Smooth muscle cell (in vitro differentiated cells): ENCODE results near the gene BRI3. TPM values are rescaled to one million over a fixed set of nuclear protein-coding genes. Genes with fewer than 3 reads are reported as not detected.

Experiments
- DNase-seq: peaks from one replicate; lab custom pipeline; 2025; ENCODE audit not compliant: unreplicated experiment; lab: John Stamatoyannopoulos, UW
- H2AFZ ChIP-seq: fragments of 200-600 bp; sonication (generic); 2 replicates; pipeline ENCODE4 v1.6.0; 2016; ENCODE audit warnings: antibody characterized with exemption, low read depth, mild to moderate bottlenecking
- H3F3A ChIP-seq: fragments of 200-600 bp; sonication (generic); 2 replicates; pipeline ENCODE4 v1.6.0; 2017; ENCODE audit warnings: antibody characterized with exemption, low read depth
- H3K27ac ChIP-seq: fragments of 200-600 bp; sonication (generic); 2 replicates; pipeline ENCODE4 v1.5.1; 2016; ENCODE audit warnings: low read depth, mild to moderate bottlenecking
- H3K27me3 ChIP-seq: fragments of 200-600 bp; sonication (generic); 2 replicates; pipeline ENCODE4 v1.6.1; 2016; ENCODE audit warnings: low read depth, mild to moderate bottlenecking
- H3K36me3 ChIP-seq: fragments of 200-600 bp; sonication (generic); 2 replicates; pipeline ENCODE4 v1.5.1; 2016; ENCODE audit warnings: low read depth
- H3K4me1 ChIP-seq: fragments of 200-600 bp; sonication (generic); 2 replicates; pipeline ENCODE4 v1.5.1; 2016; ENCODE audit warnings: low read depth
- H3K4me2 ChIP-seq: fragments of 200-600 bp; sonication (generic); 2 replicates; pipeline ENCODE4 v1.6.0; 2016; ENCODE audit warnings: mild to moderate bottlenecking
- H3K4me3 ChIP-seq: fragments of 200-600 bp; sonication (generic); 2 replicates; pipeline ENCODE4 v1.5.1; 2016; ENCODE audit warnings: mild to moderate bottlenecking
- H3K79me2 ChIP-seq: fragments of 200-600 bp; sonication (generic); 2 replicates; pipeline ENCODE4 v1.6.0; 2016; ENCODE audit warnings: low read depth, mild to moderate bottlenecking
- H3K9ac ChIP-seq: fragments of 200-600 bp; sonication (generic); 2 replicates; pipeline ENCODE4 v1.6.0; 2016; ENCODE audit warnings: low read depth
- H3K9me3 ChIP-seq: fragments of 200-600 bp; sonication (generic); replicated peaks from 2 replicates; pipeline ENCODE4 v1.5.1; 2016; ENCODE audit warnings: low read depth
- H4K20me1 ChIP-seq: fragments of 200-600 bp; sonication (generic); 2 replicates; pipeline ENCODE4 v1.6.0; 2016; ENCODE audit warnings: low read depth
- WGBS: methylation state at CpG from one replicate; pipeline ENCODE4 v1.1.7; 2016; ENCODE audit warnings: low lambda C conversion rate; 5-methylcytosine and 5-hydroxymethylcytosine counted together
- polyA plus RNA-seq: library from polyadenylated mRNA; unstranded; fragments of >200 nt; fragmentation: Nextera tagmentation; extraction: Ambion mirVana; gene quantifications from 2 replicates; pipeline ENCODE4 v1.2.1, GENCODE V29; 2016
- total RNA-seq: library from RNA; depleted of rRNA; stranded (reverse); fragments of >200 nt; gene quantifications from 2 replicates; pipeline ENCODE4 v1.2.3, GENCODE V29; 2014
- TF ChIP-seq, protein P1 (sequence below): fragments of 200-600 bp; sonication (generic); IDR thresholded peaks from 2 replicates; pipeline ENCODE4 v1.5.1; 2017; ENCODE audit warnings: borderline replicate concordance, mild to moderate bottlenecking, antibody characterized with exemption; ENCODE audit not compliant: insufficient read depth, poor library complexity, severe bottlenecking

Gene BRI3
- total and polyA plus RNA-seq, 2 experiments from 2014 or later: 70.1 to 83.0 TPM

DNA sequence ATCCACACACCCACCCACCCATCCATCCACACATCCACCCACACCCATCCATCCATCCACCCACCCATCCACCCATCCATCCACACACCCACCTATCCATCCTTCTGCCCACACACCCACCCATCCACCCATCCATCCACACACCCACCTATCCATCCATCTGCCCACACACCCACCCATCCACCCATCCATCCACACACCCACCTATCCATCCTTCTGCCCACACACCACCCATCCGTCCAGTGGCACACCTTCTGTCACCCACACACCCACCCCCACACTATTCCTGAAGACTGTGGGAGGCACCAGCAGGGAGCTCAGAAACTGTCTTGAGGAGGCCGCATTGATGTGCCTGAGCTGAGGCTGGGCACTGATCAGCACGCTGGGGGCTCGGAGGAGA lies 38.6 kb upstream of the BRI3 start:
- WGBS: 86% methylated on average over 2 of the region's 4 CpGs
- no peaks in the 10 kb centered on the region for H3K27me3 ChIP-seq
- no peaks in the 10 kb centered on the region for H3K79me2 ChIP-seq
- no peaks in the 10 kb centered on the region for H3K4me1 ChIP-seq
- H3K36me3 ChIP-seq: no peaks in the 10 kb centered on the region
- H3K9me3 ChIP-seq: no peaks in the 10 kb centered on the region
- no peak overlapping the region for H3K4me3 ChIP-seq
- DNase-seq: no peak
- no peak overlapping the region for H3K4me2 ChIP-seq
- no peak overlapping the region for H3K27ac ChIP-seq
- H3K9ac ChIP-seq: no peak overlapping the region
- TF ChIP-seq, protein P1, sequence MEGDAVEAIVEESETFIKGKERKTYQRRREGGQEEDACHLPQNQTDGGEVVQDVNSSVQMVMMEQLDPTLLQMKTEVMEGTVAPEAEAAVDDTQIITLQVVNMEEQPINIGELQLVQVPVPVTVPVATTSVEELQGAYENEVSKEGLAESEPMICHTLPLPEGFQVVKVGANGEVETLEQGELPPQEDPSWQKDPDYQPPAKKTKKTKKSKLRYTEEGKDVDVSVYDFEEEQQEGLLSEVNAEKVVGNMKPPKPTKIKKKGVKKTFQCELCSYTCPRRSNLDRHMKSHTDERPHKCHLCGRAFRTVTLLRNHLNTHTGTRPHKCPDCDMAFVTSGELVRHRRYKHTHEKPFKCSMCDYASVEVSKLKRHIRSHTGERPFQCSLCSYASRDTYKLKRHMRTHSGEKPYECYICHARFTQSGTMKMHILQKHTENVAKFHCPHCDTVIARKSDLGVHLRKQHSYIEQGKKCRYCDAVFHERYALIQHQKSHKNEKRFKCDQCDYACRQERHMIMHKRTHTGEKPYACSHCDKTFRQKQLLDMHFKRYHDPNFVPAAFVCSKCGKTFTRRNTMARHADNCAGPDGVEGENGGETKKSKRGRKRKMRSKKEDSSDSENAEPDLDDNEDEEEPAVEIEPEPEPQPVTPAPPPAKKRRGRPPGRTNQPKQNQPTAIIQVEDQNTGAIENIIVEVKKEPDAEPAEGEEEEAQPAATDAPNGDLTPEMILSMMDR: no peak
- no peaks in the 10 kb centered on the region for H3F3A ChIP-seq
- no peak overlapping the region for H2AFZ ChIP-seq
- H4K20me1 ChIP-seq: no peaks in the 10 kb centered on the region

DNA sequence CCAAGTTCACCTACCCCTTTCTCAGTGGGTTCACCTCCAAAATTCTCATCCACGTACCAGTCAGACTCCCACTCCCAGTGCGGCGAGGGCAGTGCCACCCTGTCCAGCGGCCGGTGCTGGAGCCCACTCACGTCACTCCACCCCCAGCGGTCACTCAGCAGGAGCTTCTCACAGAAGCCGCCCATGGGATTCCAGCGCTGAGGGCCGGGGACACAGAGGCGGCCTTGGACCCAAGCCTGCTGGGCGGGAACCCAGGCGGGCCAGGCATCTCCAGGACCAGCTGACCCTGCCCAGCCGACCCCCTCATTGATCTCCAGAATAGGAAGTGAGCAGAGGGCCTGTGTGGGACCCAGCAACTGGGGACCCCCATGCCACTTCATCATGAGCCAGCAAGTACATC lies 36.6 kb upstream of the BRI3 start:
- no peak for DNase-seq
- Histone ChIP-seq H3K9me3 (no peaks in the 10 kb centered on the region), H3K36me3 (no peaks in the 10 kb centered on the region), H3K27me3 (no peaks in the 10 kb centered on the region), H3F3A (no peaks in the 10 kb centered on the region), H3K4me2 (no peak overlapping the region), H2AFZ (no peak overlapping the region), H3K79me2 (no peaks in the 10 kb centered on the region), H3K9ac (no peak overlapping the region), H3K4me3 (no peak overlapping the region), H3K27ac (no peak overlapping the region), H4K20me1 (no peaks in the 10 kb centered on the region), H3K4me1 (no peaks in the 10 kb centered on the region)
- 98% methylated on average over 13 of the region's 14 CpGs for WGBS
- TF ChIP-seq, protein P1: no peak

DNA sequence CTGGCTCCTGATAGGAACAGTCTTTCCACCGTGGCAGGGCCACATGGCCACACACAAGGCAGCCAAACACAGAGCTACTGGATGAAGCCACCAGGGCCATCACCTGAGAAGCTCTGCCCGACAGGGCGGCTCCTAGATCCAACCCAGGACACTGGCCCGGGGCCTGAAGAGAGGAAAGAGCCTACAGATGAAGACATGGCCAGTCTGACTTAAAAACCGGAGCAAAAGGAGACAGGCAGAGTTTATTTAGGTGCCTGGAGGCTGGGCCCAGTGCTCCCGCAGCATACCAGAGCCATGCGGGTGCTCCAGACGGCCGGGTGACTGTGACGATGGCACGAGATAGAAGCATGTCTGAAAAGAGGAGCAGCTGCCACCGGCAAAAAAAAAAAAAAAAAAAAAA lies 33.3 kb upstream of the BRI3 start:
- Histone ChIP-seq H3K9ac (no peak overlapping the region), H3K27me3 (no peaks in the 10 kb centered on the region), H3K27ac (no peak overlapping the region), H3K79me2 (peaks cover 12% of the 10 kb centered on the region), H3K9me3 (no peaks in the 10 kb centered on the region), H3K4me2 (no peak overlapping the region), H3K36me3 (no peaks in the 10 kb centered on the region), H3K4me3 (no peak overlapping the region), H3F3A (no peaks in the 10 kb centered on the region), H2AFZ (no peak overlapping the region), H3K4me1 (peaks cover 14% of the 10 kb centered on the region), H4K20me1 (no peaks in the 10 kb centered on the region)
- WGBS: 98% methylated on average over 12 of the region's 12 CpGs
- TF ChIP-seq, protein P1: no peak
- DNase-seq: no peak

DNA sequence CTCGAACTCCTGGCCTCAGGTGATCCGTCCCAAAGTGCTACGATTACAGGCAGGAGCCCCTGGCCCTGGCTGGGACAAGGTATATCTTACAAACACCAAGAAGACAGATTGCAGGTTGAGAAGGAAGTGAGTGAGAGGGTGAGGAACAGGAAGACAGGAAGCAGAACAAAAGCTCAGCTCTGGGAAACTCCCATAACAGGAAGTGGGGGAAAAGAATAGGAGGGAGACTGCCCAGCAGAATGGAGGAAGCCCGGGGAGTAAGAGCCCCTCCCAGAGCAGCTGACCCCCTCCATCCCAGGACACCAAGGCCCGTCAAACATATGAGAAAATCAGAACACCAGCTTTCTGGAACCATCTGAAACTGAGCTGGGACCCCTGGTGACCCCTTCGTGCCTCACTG lies 32.4 kb upstream of the BRI3 start:
- no peak overlapping the region for H2AFZ ChIP-seq
- H3K79me2 ChIP-seq: peaks cover 15% of the 10 kb centered on the region
- H3K4me2 ChIP-seq: no peak overlapping the region
- H4K20me1 ChIP-seq: no peaks in the 10 kb centered on the region
- WGBS: 85% methylated on average over 6 of the region's 6 CpGs
- no peak overlapping the region for H3K27ac ChIP-seq
- no peaks in the 10 kb centered on the region for H3K27me3 ChIP-seq
- no peaks in the 10 kb centered on the region for H3K9me3 ChIP-seq
- no peak overlapping the region for H3K4me3 ChIP-seq
- no peak for DNase-seq
- no peak overlapping the region for H3K9ac ChIP-seq
- no peaks in the 10 kb centered on the region for H3K36me3 ChIP-seq
- TF ChIP-seq, protein P1: no peak
- no peaks in the 10 kb centered on the region for H3F3A ChIP-seq
- peaks cover 14% of the 10 kb centered on the region for H3K4me1 ChIP-seq
